WTC11 (cell line): ENCODE data around the gene SCN4B. TPM values are rescaled to one million over a fixed set of nuclear protein-coding genes. Genes with fewer than 3 reads are reported as not detected.

ENCODE experiments used
- ATAC-seq: fragments of 200-7000 bp; cut with Tn5 transposase; 2 replicates; pipeline ENCODE4 v1.10.0; 2021; ENCODE audit warnings: mild to moderate bottlenecking, moderate library complexity
- CTCF ChIA-PET: fragments of 300-600 bp; sonication (Branson Sonifier 250); formaldehyde crosslinking; loops from one replicate; lab custom pipeline; 2021; ENCODE audit warnings: antibody characterized with exemption; lab: Charles Lee
- POLR2A ChIA-PET: fragments of 350-600 bp; sonication (Branson Sonifier 250); formaldehyde crosslinking; loops from one replicate; lab custom pipeline; 2021; ENCODE audit warnings: antibody characterized with exemption; lab: Charles Lee
- DNase-seq: peaks from one replicate; pipeline ENCODE4 v3.0.0; 2021; ENCODE audit warnings: low spot score
- H3K27ac Mint-ChIP-seq: 2 replicates; pipeline ENCODE4 v1.8.0; 2021; ENCODE audit warnings: mixed read lengths
- H3K27me3 Mint-ChIP-seq: 2 replicates; pipeline ENCODE4 v1.8.0; 2021; ENCODE audit warnings: low read depth, mild to moderate bottlenecking, moderate library complexity, mixed read lengths
- H3K36me3 Mint-ChIP-seq: 2 replicates; pipeline ENCODE4 v1.8.0; 2021; ENCODE audit warnings: mixed read lengths
- H3K4me1 Mint-ChIP-seq: 2 replicates; pipeline ENCODE4 v1.8.0; 2022; ENCODE audit warnings: mixed read lengths
- H3K4me3 Mint-ChIP-seq: 2 replicates; pipeline ENCODE4 v1.8.0; 2021; ENCODE audit warnings: mild to moderate bottlenecking, moderate library complexity, mixed read lengths
- H3K9me3 Mint-ChIP-seq: 2 replicates; pipeline ENCODE4 v1.8.0; 2021; ENCODE audit warnings: mixed read lengths
- ATF1 ChIP-seq: sonication (generic); formaldehyde crosslinking; IDR thresholded peaks from 2 replicates; pipeline ENCODE4 v1.8.1; 2023; ENCODE audit warnings: mild to moderate bottlenecking, moderate library complexity, missing genetic modification reagents
- ATF2 ChIP-seq: sonication (generic); formaldehyde crosslinking; IDR thresholded peaks from 2 replicates; pipeline ENCODE4 v1.8.1; 2022; ENCODE audit warnings: low read depth, missing genetic modification reagents, borderline replicate concordance
- CBFB ChIP-seq: sonication (generic); formaldehyde crosslinking; IDR thresholded peaks from 2 replicates; pipeline ENCODE4 v1.8.1; 2022; ENCODE audit warnings: mild to moderate bottlenecking, low read depth, missing genetic modification reagents
- CTCF ChIP-seq: fragments of 200-600 bp; IDR thresholded peaks from 2 replicates; pipeline ENCODE4 v1.8.0; 2022; ENCODE audit warnings: antibody characterized with exemption
- EMX1 ChIP-seq: fragments of 250-450 bp; sonication (Bioruptor Pico); IDR thresholded peaks from 2 replicates; pipeline ENCODE4 v1.8.0; 2021; ENCODE audit warnings: mild to moderate bottlenecking
- GRHL2 ChIP-seq: fragments of 250-450 bp; sonication (Bioruptor Pico); IDR thresholded peaks from 2 replicates; pipeline ENCODE4 v1.8.0; 2022; ENCODE audit warnings: mild to moderate bottlenecking, moderate library complexity; ENCODE audit not compliant: insufficient replicate concordance, severe bottlenecking
- PRDM15 ChIP-seq: sonication (generic); formaldehyde crosslinking; IDR thresholded peaks from 2 replicates; pipeline ENCODE4 v1.8.0; 2022; ENCODE audit warnings: missing genetic modification reagents
- SMAD4 ChIP-seq: sonication (generic); formaldehyde crosslinking; IDR thresholded peaks from 2 replicates; pipeline ENCODE4 v1.8.0; 2022; ENCODE audit warnings: mild to moderate bottlenecking, missing genetic modification reagents
- TCF7 ChIP-seq: sonication (generic); formaldehyde crosslinking; IDR thresholded peaks from 2 replicates; pipeline ENCODE4 v1.8.0; 2022; ENCODE audit warnings: mild to moderate bottlenecking, low read depth, missing genetic modification reagents, moderate library complexity
- TEAD4 ChIP-seq: sonication (generic); formaldehyde crosslinking; IDR thresholded peaks from 2 replicates; pipeline ENCODE4 v1.8.0; 2022; ENCODE audit warnings: mild to moderate bottlenecking, missing genetic modification reagents
- ZNF138 ChIP-seq: sonication (generic); formaldehyde crosslinking; conservative IDR thresholded peaks from 2 replicates; pipeline ENCODE4 v1.8.1; 2022; ENCODE audit warnings: mild to moderate bottlenecking, moderate library complexity, missing genetic modification reagents
- ZNF219 ChIP-seq: sonication (generic); formaldehyde crosslinking; IDR thresholded peaks from 2 replicates; pipeline ENCODE4 v1.8.0; 2023; ENCODE audit warnings: missing genetic modification reagents, mild to moderate bottlenecking, borderline replicate concordance
- ZNF232 ChIP-seq: sonication (generic); formaldehyde crosslinking; IDR thresholded peaks from 2 replicates; pipeline ENCODE4 v1.8.0; 2022; ENCODE audit warnings: mild to moderate bottlenecking, missing genetic modification reagents
- ZNF425 ChIP-seq: fragments of 250-450 bp; sonication (Bioruptor Pico); conservative IDR thresholded peaks from 2 replicates; pipeline ENCODE4 v1.9.0; 2021; ENCODE audit warnings: mild to moderate bottlenecking
- total RNA-seq: library from RNA; stranded (reverse); gene quantifications from 3 replicates; pipeline ENCODE4 v1.2.3, GENCODE V29; 2021
- TF ChIP-seq, protein P1 (sequence below): sonication (generic); formaldehyde crosslinking; conservative IDR thresholded peaks from 2 replicates; pipeline ENCODE4 v1.8.1; 2023; ENCODE audit warnings: mild to moderate bottlenecking, low read depth, missing genetic modification reagents, moderate library complexity
- TF ChIP-seq, protein P2 (sequence below): sonication (generic); formaldehyde crosslinking; IDR thresholded peaks from 2 replicates; pipeline ENCODE4 v1.8.1; 2023; ENCODE audit warnings: mild to moderate bottlenecking, moderate library complexity, missing genetic modification reagents
- TF ChIP-seq, protein P3 (sequence below): sonication (generic); formaldehyde crosslinking; IDR thresholded peaks from 2 replicates; pipeline ENCODE4 v1.8.1; 2022; ENCODE audit warnings: missing genetic modification reagents, borderline replicate concordance

The SCN4B gene
- total RNA-seq, 1 experiment from 2014 or later = 4.4 TPM

GRCh38 chr11:118095493-118095892, 57.1 kb downstream of the SCN4B start (continued):
- TF ChIP-seq CTCF = no peak

GRCh38 chr11:118092907-118093571, 59.6 kb downstream of the SCN4B start:
- peaks cover 10% of the 10 kb centered on the region for H3K9me3 Mint-ChIP-seq
- no peak overlapping the region for H3K27ac Mint-ChIP-seq
- no peak for TF ChIP-seq SMAD4 (CRISPR knock-in tag)
- no peak for TF ChIP-seq ATF2 (CRISPR knock-in tag)
- TF ChIP-seq ATF1 (CRISPR knock-in tag) = no peak
- TF ChIP-seq ZNF138 = no peak
- TF ChIP-seq, protein P1, sequence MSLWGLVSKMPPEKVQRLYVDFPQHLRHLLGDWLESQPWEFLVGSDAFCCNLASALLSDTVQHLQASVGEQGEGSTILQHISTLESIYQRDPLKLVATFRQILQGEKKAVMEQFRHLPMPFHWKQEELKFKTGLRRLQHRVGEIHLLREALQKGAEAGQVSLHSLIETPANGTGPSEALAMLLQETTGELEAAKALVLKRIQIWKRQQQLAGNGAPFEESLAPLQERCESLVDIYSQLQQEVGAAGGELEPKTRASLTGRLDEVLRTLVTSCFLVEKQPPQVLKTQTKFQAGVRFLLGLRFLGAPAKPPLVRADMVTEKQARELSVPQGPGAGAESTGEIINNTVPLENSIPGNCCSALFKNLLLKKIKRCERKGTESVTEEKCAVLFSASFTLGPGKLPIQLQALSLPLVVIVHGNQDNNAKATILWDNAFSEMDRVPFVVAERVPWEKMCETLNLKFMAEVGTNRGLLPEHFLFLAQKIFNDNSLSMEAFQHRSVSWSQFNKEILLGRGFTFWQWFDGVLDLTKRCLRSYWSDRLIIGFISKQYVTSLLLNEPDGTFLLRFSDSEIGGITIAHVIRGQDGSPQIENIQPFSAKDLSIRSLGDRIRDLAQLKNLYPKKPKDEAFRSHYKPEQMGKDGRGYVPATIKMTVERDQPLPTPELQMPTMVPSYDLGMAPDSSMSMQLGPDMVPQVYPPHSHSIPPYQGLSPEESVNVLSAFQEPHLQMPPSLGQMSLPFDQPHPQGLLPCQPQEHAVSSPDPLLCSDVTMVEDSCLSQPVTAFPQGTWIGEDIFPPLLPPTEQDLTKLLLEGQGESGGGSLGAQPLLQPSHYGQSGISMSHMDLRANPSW (CRISPR knock-in tag) = no peak
- no peak for TF ChIP-seq PRDM15 (CRISPR knock-in tag)
- TF ChIP-seq CBFB = no peak
- no peak for TF ChIP-seq TCF7 (CRISPR knock-in tag)
- TF ChIP-seq ZNF425 (CRISPR knock-in tag) = no peak
- no peak for TF ChIP-seq ZNF232 (CRISPR knock-in tag)
- no peak for TF ChIP-seq TEAD4 (CRISPR knock-in tag)
- no peak for TF ChIP-seq ZNF219
- TF ChIP-seq, protein P2, sequence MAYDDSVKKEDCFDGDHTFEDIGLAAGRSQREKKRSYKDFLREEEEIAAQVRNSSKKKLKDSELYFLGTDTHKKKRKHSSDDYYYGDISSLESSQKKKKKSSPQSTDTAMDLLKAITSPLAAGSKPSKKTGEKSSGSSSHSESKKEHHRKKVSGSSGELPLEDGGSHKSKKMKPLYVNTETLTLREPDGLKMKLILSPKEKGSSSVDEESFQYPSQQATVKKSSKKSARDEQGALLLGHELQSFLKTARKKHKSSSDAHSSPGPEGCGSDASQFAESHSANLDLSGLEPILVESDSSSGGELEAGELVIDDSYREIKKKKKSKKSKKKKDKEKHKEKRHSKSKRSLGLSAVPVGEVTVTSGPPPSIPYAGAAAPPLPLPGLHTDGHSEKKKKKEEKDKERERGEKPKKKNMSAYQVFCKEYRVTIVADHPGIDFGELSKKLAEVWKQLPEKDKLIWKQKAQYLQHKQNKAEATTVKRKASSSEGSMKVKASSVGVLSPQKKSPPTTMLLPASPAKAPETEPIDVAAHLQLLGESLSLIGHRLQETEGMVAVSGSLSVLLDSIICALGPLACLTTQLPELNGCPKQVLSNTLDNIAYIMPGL (CRISPR knock-in tag) = no peak
- TF ChIP-seq GRHL2 (CRISPR knock-in tag) = no peak
- TF ChIP-seq, protein P3, sequence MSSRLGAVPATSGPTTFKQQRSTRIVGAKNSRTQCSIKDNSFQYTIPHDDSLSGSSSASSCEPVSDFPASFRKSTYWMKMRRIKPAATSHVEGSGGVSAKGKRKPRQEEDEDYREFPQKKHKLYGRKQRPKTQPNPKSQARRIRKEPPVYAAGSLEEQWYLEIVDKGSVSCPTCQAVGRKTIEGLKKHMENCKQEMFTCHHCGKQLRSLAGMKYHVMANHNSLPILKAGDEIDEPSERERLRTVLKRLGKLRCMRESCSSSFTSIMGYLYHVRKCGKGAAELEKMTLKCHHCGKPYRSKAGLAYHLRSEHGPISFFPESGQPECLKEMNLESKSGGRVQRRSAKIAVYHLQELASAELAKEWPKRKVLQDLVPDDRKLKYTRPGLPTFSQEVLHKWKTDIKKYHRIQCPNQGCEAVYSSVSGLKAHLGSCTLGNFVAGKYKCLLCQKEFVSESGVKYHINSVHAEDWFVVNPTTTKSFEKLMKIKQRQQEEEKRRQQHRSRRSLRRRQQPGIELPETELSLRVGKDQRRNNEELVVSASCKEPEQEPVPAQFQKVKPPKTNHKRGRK (CRISPR knock-in tag) = no peak
- TF ChIP-seq EMX1 (CRISPR knock-in tag) = no peak
- H3K36me3 Mint-ChIP-seq = no peaks in the 10 kb centered on the region
- H3K27me3 Mint-ChIP-seq = no peaks in the 10 kb centered on the region
- H3K4me1 Mint-ChIP-seq = no peaks in the 10 kb centered on the region
- DNase-seq (no peak), ATAC-seq (no peak)
- CTCF ChIA-PET = no interaction called here
- no peak overlapping the region for H3K4me3 Mint-ChIP-seq
- POLR2A ChIA-PET = no interaction called here
